Measurements from ENCODE around the gene PEMT.

Gene PEMT

DNA sequence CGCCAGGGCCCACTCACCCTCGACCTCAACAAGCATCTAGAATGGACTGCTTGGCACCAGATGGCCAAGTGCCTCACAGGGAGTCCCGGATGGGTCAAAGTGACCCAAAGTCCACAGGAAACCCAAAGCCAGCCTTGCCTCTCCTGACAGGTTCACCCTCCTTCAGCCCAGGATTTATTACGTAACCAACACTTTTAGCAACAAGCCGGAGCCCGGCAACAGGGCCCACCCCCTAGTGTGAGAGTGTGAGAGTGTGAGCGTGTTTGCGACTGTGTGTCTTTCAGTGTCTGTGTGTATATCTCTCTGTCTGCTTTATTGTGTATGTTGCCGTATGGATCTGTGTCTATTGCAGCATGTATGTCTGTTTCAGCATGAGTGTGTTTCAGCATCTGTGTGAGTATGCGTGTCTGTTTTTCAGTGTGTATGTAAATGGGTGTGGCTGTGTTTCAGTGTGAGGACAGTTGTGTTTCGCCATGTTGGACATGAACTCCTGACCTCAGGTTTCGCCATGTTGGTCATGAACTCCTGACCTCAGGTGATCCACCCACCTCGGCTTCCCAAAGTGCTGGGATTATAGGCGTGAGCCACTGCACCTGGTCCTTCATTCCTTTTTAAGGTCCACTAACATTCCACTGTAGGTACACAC, 13.7 kb upstream of the PEMT start:
- DNase-seq (ENCODE audit: low read depth in 2 of 2), result no peak

GRCh38 chr17:17603895-17604225, 12.4 kb upstream of the PEMT start:
- DNase-seq (ENCODE audit: low read depth in 2 of 2), result no peak

DNA sequence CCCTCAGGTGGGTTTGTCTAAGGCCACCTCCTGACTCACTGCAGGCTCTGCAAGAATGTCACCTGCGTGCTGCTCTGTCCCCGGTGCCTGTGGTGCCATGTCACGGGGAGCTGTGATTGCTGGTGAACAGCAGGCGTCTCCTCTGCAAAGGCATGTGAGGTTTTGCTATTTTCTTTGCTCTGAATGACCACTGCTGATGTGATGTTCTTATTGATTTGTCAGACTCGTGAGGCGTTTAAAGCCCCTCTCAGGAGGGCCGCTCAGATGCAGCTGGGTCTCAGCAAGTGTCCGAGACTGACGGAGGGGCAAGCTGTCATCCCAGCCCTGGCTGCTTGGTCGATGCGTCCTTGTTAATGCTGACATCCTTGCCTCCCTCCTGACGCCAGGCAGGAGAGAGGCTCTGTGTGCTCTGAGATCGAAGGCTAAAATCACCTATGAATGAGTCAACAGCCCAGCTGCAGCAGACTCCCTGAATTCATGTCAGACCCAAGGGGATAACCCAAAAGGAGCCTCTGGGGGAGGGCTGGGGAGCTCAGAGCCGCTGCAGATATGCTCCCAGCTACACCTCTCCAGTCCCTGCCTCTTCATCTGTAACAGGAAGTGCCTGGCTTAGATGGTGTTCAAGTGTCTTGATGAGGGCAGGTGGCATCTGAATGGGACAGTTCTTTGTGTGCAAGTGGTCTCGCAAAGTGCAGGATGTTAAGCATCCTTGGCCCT, 11.8 kb upstream of the PEMT start:
- DNase-seq (ENCODE audit: low read depth in 2 of 2), result no peak

- no peak for DNase-seq (ENCODE audit: low read depth in 2 of 2)
These were observed 8.5 kb upstream of the PEMT start for GRCh38 chr17:17599965-17600364.

DNA sequence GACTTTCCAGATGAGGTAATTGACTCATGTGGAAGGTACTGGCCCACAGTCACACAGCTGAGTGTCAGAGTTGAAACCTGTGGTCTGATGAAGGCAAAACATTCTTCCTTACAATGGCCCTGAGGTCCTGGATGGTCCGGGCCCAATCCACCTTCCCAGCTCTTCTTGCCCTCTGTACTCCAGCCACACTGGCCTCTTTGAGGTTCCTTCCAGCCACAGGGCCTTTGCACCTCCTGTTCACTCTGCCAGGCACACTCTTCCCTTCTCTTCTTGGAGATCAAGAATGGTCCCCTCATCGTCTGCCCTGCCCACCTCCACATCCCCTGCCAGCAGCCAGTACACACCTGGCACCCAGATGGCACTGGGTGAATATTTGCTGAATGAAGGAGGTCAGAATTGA, 6.5 kb upstream of the PEMT start:
- no peak for DNase-seq (ENCODE audit: low read depth in 2 of 2)

GRCh38 chr17:17595755-17596154, 4.2 kb upstream of the PEMT start:
- DNase-seq (ENCODE audit: low read depth in 2 of 2), result no peak

DNA sequence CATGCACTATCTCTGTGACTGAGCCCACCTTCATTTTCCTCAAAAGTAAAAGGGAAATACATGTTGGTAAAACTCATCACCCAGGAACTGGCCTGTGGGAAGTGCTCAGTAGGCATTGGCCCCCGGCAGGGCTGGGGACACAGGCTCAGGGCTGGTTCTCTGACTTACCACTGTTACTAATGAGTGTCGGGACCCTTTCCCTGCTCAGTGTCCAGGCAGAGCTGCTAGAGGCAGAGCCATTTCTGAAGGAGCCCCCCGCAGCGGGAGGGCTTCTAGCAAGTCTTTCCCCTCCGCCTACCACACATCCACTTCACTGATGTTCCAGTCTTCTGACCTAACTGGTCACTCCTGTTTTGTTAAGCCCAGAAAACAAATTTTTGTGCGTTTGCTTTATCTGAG, 1.7 kb upstream of the PEMT start:
- no peak for DNase-seq (ENCODE audit: low read depth in 2 of 2)

DNA sequence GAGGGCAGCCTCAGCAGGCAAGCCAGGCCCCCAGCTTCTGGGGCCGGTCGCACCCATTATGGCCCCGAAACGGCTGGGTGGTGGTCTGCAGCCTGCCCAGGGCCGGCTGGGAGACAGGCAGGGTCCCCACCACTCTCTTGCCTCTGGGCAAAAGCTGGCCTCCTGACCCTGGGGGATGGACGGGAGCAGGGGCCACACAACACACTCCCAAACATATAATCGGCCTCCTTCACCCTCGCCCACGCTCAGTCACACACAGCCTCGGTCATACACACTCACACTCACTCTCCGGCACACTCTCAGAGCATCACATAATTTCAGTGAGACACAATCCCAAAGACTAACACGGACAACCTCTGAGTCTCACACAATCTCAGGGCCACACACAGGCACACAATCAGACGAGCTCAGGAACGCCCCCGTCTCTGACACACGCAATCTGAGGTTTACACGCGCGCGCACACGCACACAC, 589 bp downstream of the PEMT start:
- no peak for DNase-seq (ENCODE audit: low read depth in 2 of 2)

- DNase-seq (ENCODE audit: low read depth in 2 of 2), result no peak
These were observed 1.3 kb downstream of the PEMT start for GRCh38 chr17:17590141-17590751.

GRCh38 chr17:17587614-17588337, 3.7 kb downstream of the PEMT start:
- no peak for DNase-seq (ENCODE audit: low read depth in 2 of 2)

DNA sequence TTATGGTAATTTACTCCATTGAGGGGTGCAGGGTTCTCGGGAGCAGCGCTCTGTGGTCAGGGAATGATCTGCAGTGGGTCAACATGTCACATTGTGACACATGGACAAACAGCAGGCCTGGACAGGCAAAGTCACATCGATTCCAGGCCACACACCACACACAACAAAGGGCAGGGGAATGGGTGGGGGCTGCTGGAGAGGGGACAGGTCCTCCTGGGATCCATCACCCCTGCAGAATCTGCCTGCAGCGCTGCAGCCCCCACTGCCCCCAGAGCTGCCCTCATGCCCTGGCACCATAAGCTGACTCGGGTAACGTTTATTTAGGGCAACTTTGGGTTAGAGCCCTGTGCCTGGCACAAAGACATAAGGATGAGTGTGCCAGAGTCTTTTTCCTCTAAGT, 9.1 kb downstream of the PEMT start:
- DNase-seq (ENCODE audit: low read depth in 2 of 2), result no peak

DNA sequence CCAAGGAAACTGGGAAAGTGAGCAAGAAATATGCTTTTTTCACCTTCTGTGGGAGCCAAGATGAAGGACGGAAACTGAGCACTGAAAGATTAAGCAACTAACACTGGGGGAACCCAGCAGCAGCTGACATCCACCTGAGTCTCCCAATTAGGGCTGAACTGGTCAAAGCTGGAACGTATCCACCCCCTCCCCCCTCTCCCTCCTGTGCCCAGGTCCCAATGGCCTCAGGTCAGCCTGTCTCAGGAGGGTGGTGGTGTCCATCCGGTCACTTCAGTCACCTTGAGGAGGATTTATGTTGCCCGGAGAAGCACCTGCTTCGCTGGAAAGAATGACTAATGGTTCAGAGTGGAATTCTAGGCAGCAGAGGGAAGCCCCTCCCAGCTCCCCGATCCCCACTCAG, 10.0 kb downstream of the PEMT start:
- DNase-seq (ENCODE audit: low read depth in 2 of 2), result no peak

DNA sequence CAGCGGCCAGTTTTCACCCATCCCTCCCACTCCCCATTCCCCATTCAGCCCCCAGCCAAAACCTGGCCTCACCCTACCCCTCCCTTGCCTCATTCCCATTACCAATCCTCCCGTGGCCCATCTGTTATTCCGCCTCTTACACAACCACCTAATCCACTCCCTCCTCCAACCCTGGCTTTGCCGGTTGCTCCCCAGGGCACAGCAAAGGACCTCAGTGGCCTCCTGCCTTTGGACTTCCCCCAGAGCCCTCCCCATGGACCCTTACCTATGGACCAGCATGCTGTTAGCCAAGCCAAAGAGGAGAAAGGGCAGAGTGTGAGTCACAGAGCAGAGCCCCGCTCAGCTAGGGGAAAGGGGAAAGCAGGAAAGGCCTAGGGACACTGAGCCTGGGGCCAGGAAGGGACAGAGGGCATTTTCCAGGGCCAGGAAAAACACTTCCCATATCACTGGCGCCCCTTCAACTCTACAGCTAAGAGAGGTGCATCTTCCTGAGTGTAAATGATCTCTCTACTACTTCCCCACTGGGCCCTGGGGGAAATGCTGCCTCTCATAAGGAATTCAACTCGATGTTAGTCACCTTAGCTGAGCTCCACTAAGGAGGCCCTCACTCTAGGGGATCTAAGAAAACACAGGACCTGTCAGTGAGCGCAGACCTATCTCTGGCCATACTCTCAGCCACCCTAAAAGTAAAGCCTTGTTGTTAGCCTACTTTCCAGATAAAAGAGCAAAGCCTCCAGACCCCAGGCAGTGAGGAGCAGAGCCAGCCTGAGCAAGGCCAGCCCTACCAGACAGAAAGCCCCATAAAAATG, 10.6 kb downstream of the PEMT start:
- DNase-seq (ENCODE audit: low read depth in 2 of 2), result no peak

GRCh38 chr17:17579691-17580090, 11.8 kb downstream of the PEMT start:
- DNase-seq (ENCODE audit: low read depth in 2 of 2), result no peak

DNA sequence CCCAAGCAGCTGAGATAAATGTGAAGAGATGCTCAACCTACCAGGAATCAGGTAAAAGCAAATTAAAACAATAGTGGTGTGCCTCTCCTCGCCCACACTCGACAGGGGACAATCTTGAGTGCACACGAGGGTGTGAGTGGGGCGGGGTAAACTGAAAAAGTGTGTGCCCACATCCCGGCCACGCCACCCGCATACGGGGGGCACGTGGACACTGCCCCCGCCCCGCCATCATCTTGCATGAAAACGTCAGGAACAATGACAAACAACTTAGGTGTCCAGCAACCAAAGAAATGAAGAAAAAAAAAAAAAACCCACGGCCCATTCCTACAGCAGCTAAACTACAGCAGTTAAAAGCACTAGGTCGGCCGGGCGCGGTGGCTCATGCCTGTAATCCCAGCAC, 14.1 kb downstream of the PEMT start:
- DNase-seq (ENCODE audit: low read depth in 2 of 2), result no peak

DNA sequence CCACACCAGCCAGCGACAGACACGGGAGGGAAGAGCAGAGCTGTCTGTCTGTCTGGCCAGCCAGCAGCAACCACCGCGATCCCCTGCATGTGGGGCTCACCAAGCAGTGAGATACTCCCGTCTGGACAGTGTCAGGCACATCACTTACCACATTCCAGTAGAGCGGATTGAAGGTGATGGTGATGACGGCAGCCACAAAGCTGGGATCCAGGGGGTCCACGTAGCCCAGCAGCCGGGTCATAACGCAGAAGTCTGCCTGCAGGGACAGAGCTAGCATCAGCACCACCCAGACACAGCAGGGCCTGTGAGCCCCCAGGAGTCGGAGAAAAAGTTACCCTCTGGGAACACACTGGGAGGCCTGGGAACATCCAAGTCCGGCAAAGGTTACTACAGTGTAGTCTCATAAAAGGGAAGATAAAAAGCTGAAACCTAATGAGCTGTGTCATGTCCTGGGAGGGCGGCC, 14.7 kb downstream of the PEMT start:
- DNase-seq (ENCODE audit: low read depth in 2 of 2), result no peak

- DNase-seq (ENCODE audit: low read depth in 2 of 2), result no peak
These were observed 15.9 kb downstream of the PEMT start for GRCh38 chr17:17575360-17576251.

- DNase-seq (ENCODE audit: low read depth in 2 of 2), result no peak
These were observed 17.6 kb downstream of the PEMT start for GRCh38 chr17:17573912-17574311.

DNA sequence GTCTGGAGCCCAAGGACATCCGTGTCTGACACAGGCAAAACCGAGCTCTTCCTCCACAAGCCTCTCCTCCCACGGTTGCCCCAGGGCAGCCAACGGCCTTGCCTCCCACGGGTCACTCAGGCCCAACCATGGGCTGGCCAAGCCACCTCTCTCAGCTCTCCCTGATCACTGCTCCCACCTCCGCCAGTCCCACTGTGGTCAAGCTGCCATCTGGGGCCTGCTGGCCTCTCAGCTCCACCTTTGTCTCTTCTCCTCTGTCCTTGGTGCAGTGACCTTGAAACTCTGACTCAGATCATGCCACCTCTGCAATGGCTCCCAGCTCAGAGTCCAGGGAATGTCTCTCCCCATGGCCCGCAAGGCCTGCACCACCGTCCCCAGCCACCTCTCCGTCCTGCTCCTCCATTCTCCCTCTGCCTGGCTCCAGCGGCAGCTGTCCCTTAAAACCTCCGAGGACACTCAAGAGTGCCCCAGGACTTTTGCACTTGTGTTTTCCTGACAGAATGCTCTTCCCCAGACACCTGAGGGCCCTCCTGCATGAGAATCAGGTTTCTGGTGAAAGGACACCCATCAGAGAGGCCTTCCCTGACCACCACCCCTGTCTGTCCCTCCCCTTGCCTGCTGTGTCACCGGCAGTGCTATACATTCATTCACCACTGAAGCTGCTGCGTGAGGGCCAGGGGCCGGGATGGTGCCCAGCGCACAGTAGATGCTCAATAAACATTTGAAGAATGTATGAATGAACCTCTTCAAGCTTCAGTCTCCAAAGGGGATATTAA, 19.3 kb downstream of the PEMT start:
- DNase-seq (ENCODE audit: low read depth in 2 of 2), result no peak

Data from activated CD8-positive, alpha-beta memory T cell treated with anti-CD3 and anti-CD28 coated beads for 4 hours (primary cell).